Lower lobe of right lung (tissue), 2 donors: ENCODE measurements around the gene PDCD1. TPM values are rescaled to one million over a fixed set of nuclear protein-coding genes. Genes with fewer than 3 reads are reported as not detected.
"Not testable (repeated sequence)": the region's sequence is repeated elsewhere in the genome, so short reads cannot be mapped to it uniquely, and the experiment has no call there.

Experiments
- ATAC-seq, 2 donors: fragments of 200-7000 bp; cut with Tn5 transposase; one replicate each; pipeline ENCODE4 v1.9.1; 2020 to 2022; ENCODE audit warnings: mild to moderate bottlenecking in 2 of 2, moderate library complexity in 2 of 2
- DNase-seq: peaks from one replicate; pipeline ENCODE4 v3.0.0-alpha.2; 2020
- H3K27ac ChIP-seq: fragments of 200-600 bp; one replicate; pipeline ENCODE4 v1.8.0; 2022
- H3K27me3 ChIP-seq: fragments of 200-600 bp; one replicate; pipeline ENCODE4 v1.8.0; 2022; ENCODE audit warnings: low read depth
- H3K36me3 ChIP-seq: fragments of 200-600 bp; one replicate; pipeline ENCODE4 v1.8.0; 2022; ENCODE audit warnings: mild to moderate bottlenecking
- H3K4me1 ChIP-seq: fragments of 200-600 bp; one replicate; pipeline ENCODE4 v1.8.0; 2022
- H3K4me3 ChIP-seq: fragments of 200-600 bp; one replicate; pipeline ENCODE4 v1.8.0; 2022; ENCODE audit warnings: mild to moderate bottlenecking
- H3K9me3 ChIP-seq: fragments of 200-600 bp; one replicate; pipeline ENCODE4 v1.8.0; 2022
- CTCF ChIP-seq: fragments of 200-600 bp; IDR thresholded peaks from one replicate; pipeline ENCODE4 v1.8.0; 2022; ENCODE audit warnings: antibody characterized with exemption, mild to moderate bottlenecking
- intact Hi-C: fragments of 100-400 bp; cut with DNase I; formaldehyde crosslinking; loops from one replicate; pipeline ENCODE4 v1.11.0; 2022
- long read RNA-seq: library from polyadenylated mRNA; unstranded; transcript quantifications from one replicate; pipeline ENCODE4 v2.0.0, GENCODE V29; 2021
- total RNA-seq: library from RNA; stranded (reverse); fragmentation: NEBNext Ultra II Directional; extraction: Animal tissue kit (Norgen Biotek cat#: 25700); gene quantifications from one replicate; pipeline ENCODE4 v1.2.1, GENCODE V29; 2021
- donor health status: DM: no; HTN: yes; CAD: no; lungs with severe emphysema.

PDCD1 gene
- total RNA-seq: 1.4 TPM
- long read RNA-seq, partial matches to known transcripts: 0 of 3 reads
- long read RNA-seq, other reads (novel, unspliced or antisense): 2 of 3 reads

DNA sequence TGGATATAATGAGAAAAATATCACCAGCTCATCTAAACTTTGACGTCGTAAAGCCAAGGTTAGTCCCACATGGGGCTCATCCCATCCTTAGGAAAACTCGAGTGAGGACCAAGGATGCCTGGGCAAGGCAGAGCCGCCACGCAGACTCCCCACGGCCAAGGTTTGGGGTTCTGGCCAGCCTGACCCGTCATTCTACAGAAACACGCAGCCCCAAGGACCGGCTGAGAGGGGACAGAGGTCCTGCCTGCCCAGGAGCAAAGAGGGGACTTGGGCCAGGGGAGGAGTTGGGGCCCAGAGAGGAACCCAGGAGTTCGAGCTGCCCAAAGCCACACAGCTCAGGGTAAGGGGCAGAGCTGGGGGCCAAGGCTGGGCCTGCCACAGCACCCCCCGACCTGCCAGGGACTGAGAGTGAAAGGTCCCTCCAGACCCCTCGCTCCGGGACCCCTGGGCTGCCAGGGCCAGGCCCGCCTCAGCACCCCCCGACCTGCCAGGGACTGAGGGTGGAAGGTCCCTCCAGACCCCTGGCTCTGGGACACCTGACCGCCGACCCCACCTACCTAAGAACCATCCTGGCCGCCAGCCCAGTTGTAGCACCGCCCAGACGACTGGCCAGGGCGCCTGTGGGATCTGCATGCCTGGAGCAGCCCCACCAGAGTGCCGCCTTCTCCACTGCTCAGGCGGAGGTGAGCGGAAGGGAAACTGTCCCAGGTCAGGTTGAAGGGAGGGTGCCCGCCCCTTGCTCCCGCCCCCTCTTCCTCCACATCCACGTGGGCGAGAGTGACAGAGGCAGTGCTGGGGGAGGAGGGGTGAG lies at the start of gene PDCD1:
TSS of gene PDCD1 (minus strand) at position 689 of the 811 bp plus-strand sequence. CDS start at position 633, 56 bp downstream.
- TF ChIP-seq CTCF: no peak
- Histone ChIP-seq H3K4me3 (peak within 1 kb of the TSS; percentile 39), H3K9me3 (no peaks in the 10 kb centered on the region), H3K4me1 (peaks cover 20% of the 10 kb centered on the region), H3K36me3 (no peaks in the 10 kb centered on the region), H3K27ac (peak within 1 kb of the TSS; percentile 80), H3K27me3 (peaks cover 31% of the 10 kb centered on the region)
- DNase-seq (peak; percentile 52), ATAC-seq (peak; percentile 16 to 25)
- intact Hi-C loops: no loop called here

DNA sequence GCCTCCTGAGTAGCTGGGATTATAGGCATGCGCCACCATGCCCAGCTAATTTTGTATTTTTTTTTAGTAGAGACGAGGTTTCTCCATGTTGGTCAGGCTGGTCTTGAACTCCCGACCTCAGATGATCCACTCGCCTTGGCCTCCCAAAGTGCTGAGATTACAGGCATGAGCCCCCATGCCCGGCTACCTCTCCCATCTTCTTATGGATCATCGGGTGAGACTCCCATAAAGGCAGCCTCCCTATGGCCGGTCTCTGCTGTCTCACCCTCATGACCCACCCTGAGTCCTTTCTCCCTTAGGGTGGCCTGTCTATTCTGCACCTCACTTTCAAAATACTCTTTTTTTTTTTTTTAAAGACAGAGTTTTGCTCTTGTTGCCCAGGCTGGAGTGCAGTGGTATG lies 49.1 kb upstream of the PDCD1 start:
- DNase-seq, H3K9me3 ChIP-seq, intact Hi-C loops, H3K27ac ChIP-seq, H3K4me1 ChIP-seq, H3K4me3 ChIP-seq, H3K36me3 ChIP-seq, H3K27me3 ChIP-seq, ATAC-seq: not testable (repeated sequence)

- intact Hi-C loops: no loop called here
- no peak for ATAC-seq
Measured at GRCh38 chr2:241906826-241907570, 48.3 kb upstream of the PDCD1 start.

DNA sequence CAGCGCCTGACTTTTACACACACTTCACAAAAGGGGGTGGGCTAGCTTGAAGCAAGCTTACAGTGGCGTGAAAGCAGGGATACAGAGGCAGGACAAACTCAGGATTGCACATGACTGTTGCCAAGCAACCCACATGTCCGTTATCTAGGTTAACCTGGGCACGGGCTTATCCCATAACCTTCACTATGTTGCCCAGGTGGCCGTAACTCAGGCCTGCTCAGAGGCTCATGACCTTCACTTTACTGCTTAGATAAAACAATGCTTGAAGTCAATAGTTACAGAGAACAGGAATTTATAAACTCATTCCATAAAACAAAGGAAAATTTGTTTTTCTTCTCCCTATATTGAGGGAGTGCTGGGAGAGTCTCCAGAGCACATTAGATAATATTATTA lies 47.7 kb upstream of the PDCD1 start:
- H3K9me3 ChIP-seq, H3K27me3 ChIP-seq, intact Hi-C loops, H3K27ac ChIP-seq, H3K4me3 ChIP-seq, H3K4me1 ChIP-seq, ATAC-seq, DNase-seq, H3K36me3 ChIP-seq: not testable (repeated sequence)

More at GRCh38 chr2:241906826-241907570, 48.3 kb upstream of the PDCD1 start:
- DNase-seq: peak; percentile 28
- Histone ChIP-seq H3K27me3 (no peaks in the 10 kb centered on the region), H3K27ac (no peak overlapping the region), H3K36me3 (no peaks in the 10 kb centered on the region), H3K9me3 (no peaks in the 10 kb centered on the region), H3K4me1 (no peaks in the 10 kb centered on the region), H3K4me3 (no peak overlapping the region)
- TF ChIP-seq CTCF: no peak

DNA sequence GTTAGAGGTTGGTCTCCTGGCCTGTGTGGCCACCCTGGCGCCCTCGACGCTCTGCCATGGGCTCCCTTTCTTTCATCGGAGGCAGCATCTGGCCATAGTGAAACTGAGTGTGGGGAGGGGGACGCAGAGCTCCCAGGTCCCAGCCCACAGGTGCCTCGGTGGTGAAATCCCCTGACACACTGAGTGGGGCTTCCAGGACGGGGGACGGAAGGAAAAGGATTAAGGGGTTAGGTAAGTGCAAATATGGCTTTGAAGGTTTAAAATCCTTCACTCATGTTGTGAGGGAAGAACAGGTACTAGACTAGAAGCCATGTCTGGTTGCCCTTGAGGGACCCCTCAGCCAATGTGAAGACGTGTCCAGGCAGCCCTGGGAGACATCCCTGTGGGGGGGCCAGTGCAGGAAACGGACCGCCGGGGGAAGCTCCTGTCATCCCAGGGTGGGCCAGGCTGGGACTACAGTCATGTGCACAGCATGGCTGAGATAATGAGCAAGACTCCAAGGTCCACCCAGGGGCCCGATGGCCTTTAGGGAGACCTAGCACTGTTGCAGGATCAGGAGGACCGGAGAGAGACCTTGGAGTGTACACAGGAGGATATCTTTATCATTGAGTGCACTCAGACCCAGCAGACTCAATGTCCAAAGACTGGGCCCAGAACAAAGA lies 47.2 kb upstream of the PDCD1 start:
- Histone ChIP-seq H3K4me1 (no peaks in the 10 kb centered on the region), H3K4me3 (no peak overlapping the region), H3K27ac (no peak overlapping the region), H3K27me3 (no peaks in the 10 kb centered on the region), H3K9me3 (no peaks in the 10 kb centered on the region), H3K36me3 (no peaks in the 10 kb centered on the region)
- intact Hi-C loops: no loop called here
- DNase-seq: no peak
- no peak for TF ChIP-seq CTCF
- no peak for ATAC-seq

DNA sequence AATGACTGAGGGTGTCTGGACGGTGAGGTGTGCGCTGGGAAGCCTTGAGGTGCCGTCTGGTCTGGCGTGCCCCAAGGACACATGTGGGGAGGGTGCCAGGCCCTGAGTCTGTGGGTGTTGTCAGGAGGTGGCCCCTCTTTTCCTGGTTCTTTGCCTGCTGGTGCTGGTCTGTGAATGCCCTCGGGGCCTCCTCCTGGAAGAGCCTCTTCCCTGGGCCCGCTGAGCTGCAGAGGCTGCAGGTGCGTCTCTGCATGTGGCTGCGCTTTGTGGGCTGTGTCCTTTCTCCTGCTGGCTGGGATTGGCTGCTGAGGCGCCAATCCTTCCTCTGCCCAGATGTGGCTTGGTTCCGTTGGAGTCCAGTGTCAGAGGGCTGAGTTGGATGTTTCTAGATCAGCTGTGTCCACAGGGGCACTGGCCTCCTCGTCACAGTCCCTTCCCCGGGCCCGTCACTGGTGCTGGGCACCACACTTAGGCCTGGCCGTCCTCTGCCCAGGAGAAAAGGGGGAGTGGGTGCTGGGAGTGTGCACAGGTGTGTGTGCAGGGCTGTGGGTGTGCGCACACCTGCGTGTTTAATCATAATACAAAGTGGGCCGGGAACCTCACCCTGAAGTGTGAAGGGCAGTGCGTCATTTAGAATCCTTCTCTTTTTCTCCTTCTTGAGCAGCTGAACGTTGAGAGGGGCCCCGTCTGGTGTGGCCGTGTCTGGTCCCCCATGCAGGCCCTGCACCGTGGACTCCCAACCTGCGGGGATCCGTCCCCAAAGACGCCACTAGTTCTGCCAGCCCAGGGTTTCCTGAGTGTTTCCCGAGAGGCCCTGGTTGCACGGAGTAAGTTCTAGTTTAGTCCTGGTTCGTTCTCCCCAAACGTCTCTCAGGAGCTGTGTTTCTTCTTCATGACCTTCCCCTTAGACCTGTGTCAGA lies 46.4 kb upstream of the PDCD1 start:
- DNase-seq: peak; percentile 30
- intact Hi-C loops: no loop called here
- no peak overlapping the region for H3K4me3 ChIP-seq

More for the DNA sequence above, 46.4 kb upstream of the PDCD1 start:
- Histone ChIP-seq H3K36me3 (no peaks in the 10 kb centered on the region), H3K27ac (no peak overlapping the region), H3K27me3 (no peaks in the 10 kb centered on the region), H3K4me1 (peaks cover 3% of the 10 kb centered on the region), H3K9me3 (no peaks in the 10 kb centered on the region)
- no peak for ATAC-seq
- TF ChIP-seq CTCF: no peak
